SU-DHL-6 (cell line): ENCODE measurements around the gene RASSF1.

Experiments
- CTCF ChIP-seq: fragments of 200-600 bp; sonication (generic); IDR thresholded peaks from one replicate; pipeline ENCODE4 v1.5.1; 2017; ENCODE audit warnings: antibody characterized with exemption, mild to moderate bottlenecking, low read length, moderate library complexity; ENCODE audit not compliant: insufficient read depth, poor library complexity, severe bottlenecking
- EZH2phosphoT487 ChIP-seq: fragments of 200-600 bp; sonication (generic), shearing (Covaris generic); conservative IDR thresholded peaks from 2 replicates; pipeline ENCODE4 v1.6.1; 2018; ENCODE audit warnings: mild to moderate bottlenecking, antibody characterized with exemption, low read length, moderate library complexity, mixed read lengths

- TF ChIP-seq EZH2phosphoT487, result no peak
- no peak for TF ChIP-seq CTCF
These were observed 16.8 kb upstream of the RASSF1 start for GRCh38 chr3:50357481-50357880.
